KG1 (cell line): ENCODE results near the gene IFI27.

Experiments
- DNase-seq: peaks from one replicate; lab custom pipeline; 2025; lab: John Stamatoyannopoulos, UW

The IFI27 gene

GRCh38 chr14:94102768-94103482 is 7.6 kb upstream of the IFI27 start:
- no peak for DNase-seq

- no peak for DNase-seq
Observed at GRCh38 chr14:94103554-94104150, 6.9 kb upstream of the IFI27 start.

- no peak for DNase-seq
Observed at GRCh38 chr14:94104731-94105130, 5.8 kb upstream of the IFI27 start.

GRCh38 chr14:94109915-94110250 is 653 bp upstream of the IFI27 start:
- DNase-seq = no peak

GRCh38 chr14:94111276-94112095 is 950 bp downstream of the IFI27 start:
- DNase-seq = no peak

GRCh38 chr14:94112513-94113063 is 2.1 kb downstream of the IFI27 start:
- DNase-seq = no peak

GRCh38 chr14:94113073-94113472 is 2.5 kb downstream of the IFI27 start:
- DNase-seq = no peak

- DNase-seq = no peak
Observed at GRCh38 chr14:94113490-94113889, 3.0 kb downstream of the IFI27 start.

- no peak for DNase-seq
Observed at GRCh38 chr14:94113908-94114588, 3.5 kb downstream of the IFI27 start.

GRCh38 chr14:94114589-94115057 is 4.1 kb downstream of the IFI27 start:
- no peak for DNase-seq

GRCh38 chr14:94115058-94115591 is 4.6 kb downstream of the IFI27 start:
- DNase-seq = no peak

GRCh38 chr14:94115631-94116030 is 5.1 kb downstream of the IFI27 start:
- DNase-seq = no peak

GRCh38 chr14:94116701-94117100 is 6.2 kb downstream of the IFI27 start:
- no peak for DNase-seq

GRCh38 chr14:94117856-94118255 is 7.3 kb downstream of the IFI27 start:
- no peak for DNase-seq

- DNase-seq = no peak
Observed at GRCh38 chr14:94119071-94119470, 8.5 kb downstream of the IFI27 start.

GRCh38 chr14:94120667-94121340 is 10.3 kb downstream of the IFI27 start:
- DNase-seq = no peak

GRCh38 chr14:94121485-94121884 is 10.9 kb downstream of the IFI27 start:
- no peak for DNase-seq

- no peak for DNase-seq
Observed at GRCh38 chr14:94122438-94122837, 11.9 kb downstream of the IFI27 start.

GRCh38 chr14:94123296-94123695 is 12.8 kb downstream of the IFI27 start:
- no peak for DNase-seq

- no peak for DNase-seq
Observed at GRCh38 chr14:94123868-94124267, 13.3 kb downstream of the IFI27 start.
